SH-SY5Y (cell line): Measurements from ENCODE around the gene BMX.

Experiments
- GATA2 ChIP-seq: IDR thresholded peaks from 2 replicates; pipeline ENCODE4 v1.6.1; 2011; ENCODE audit warnings: mild to moderate bottlenecking, low read depth, low read length
- GATA3 ChIP-seq: IDR thresholded peaks from 2 replicates; pipeline ENCODE4 v1.6.1; 2011; ENCODE audit warnings: low read depth, mild to moderate bottlenecking, low read length, moderate library complexity

GRCh38 chrX:15465896-15466651 is 34.5 kb upstream of the BMX start:
- TF ChIP-seq GATA3 (no peak), GATA2 (no peak)
